Thymus (tissue), 11 donors: Measurements from ENCODE around the gene CHD3. TPM values are rescaled to one million over a fixed set of nuclear protein-coding genes. Genes with fewer than 3 reads are reported as not detected.

Experiments
- DNase-seq, 9 donors: peaks; one replicate each; pipeline ENCODE4 v3.0.0-alpha.2; 2013; ENCODE audit warnings: low spot score in 9 of 9, low read depth in 6 of 9, missing footprints in 1 of 9
- H3K27ac ChIP-seq, 2 donors: one replicate each; pipeline ENCODE4 v1.5.1; 2013; ENCODE audit warnings: control low read depth in 1 of 2, low read depth in 1 of 2, low read length in 1 of 2, mild to moderate bottlenecking in 1 of 2, moderate library complexity in 1 of 2
- H3K27me3 ChIP-seq, 2 donors: one replicate each; pipeline ENCODE4 v1.5.1; 2013; ENCODE audit warnings: low read length in 1 of 2; ENCODE audit not compliant: control insufficient read depth in 2 of 2, insufficient read depth in 1 of 2
- H3K36me3 ChIP-seq, 2 donors: one replicate each; pipeline ENCODE4 v1.5.1; 2013; ENCODE audit warnings: low read length in 1 of 2, mild to moderate bottlenecking in 1 of 2, moderate library complexity in 1 of 2; ENCODE audit not compliant: control insufficient read depth in 2 of 2, insufficient read depth in 2 of 2
- H3K4me1 ChIP-seq, 2 donors: one replicate each; pipeline ENCODE4 v1.5.1; 2013; ENCODE audit warnings: low read length in 2 of 2; ENCODE audit not compliant: control insufficient read depth in 2 of 2, insufficient read depth in 2 of 2
- H3K4me3 ChIP-seq, 2 donors: one replicate each; pipeline ENCODE4 v1.5.1; 2013; ENCODE audit warnings: low read length in 2 of 2, control low read depth in 1 of 2, mild to moderate bottlenecking in 1 of 2
- H3K9me3 ChIP-seq, 2 donors: one replicate each; pipeline ENCODE4 v1.5.1; 2013; ENCODE audit warnings: low read length in 1 of 2, mild to moderate bottlenecking in 1 of 2; ENCODE audit not compliant: control insufficient read depth in 2 of 2, insufficient read depth in 1 of 2
- WGBS: extraction: QIAGEN DNeasy Blood & Tissue Kit; methylation state at CpG from one replicate; pipeline ENCODE4 v1.1.7; 2013; 5-methylcytosine and 5-hydroxymethylcytosine counted together
- polyA plus RNA-seq: library from polyadenylated mRNA; stranded (reverse); fragments of 200-250 nt; gene quantifications from one replicate; pipeline ENCODE4 v1.2.3, GENCODE V29; 2013
- total RNA-seq: library from RNA; stranded (reverse); fragments of 120-200 nt; gene quantifications from one replicate; pipeline ENCODE4 v1.2.4, GENCODE V29; 2013
- donor health status: healthy.

The CHD3 gene
- total and polyA plus RNA-seq, 2 donors = 69.5 to 119 TPM

- Histone ChIP-seq H3K9me3 (peaks cover 0 to 17% of the 10 kb centered on the region in 2 donors), H3K36me3 (peaks cover 67 to 68% of the 10 kb centered on the region in 2 donors), H3K4me1 (peaks cover 27 to 53% of the 10 kb centered on the region in 2 donors), H3K27ac (no peak overlapping the region), H3K27me3 (no peaks in the 10 kb centered on the region), H3K4me3 (no peak overlapping the region)
- 97% methylated on average over 21 of the region's 21 CpGs for WGBS
- DNase-seq = no peak
These were observed 34.9 kb upstream of the CHD3 start for GRCh38 chr17:7853691-7854038.

DNA sequence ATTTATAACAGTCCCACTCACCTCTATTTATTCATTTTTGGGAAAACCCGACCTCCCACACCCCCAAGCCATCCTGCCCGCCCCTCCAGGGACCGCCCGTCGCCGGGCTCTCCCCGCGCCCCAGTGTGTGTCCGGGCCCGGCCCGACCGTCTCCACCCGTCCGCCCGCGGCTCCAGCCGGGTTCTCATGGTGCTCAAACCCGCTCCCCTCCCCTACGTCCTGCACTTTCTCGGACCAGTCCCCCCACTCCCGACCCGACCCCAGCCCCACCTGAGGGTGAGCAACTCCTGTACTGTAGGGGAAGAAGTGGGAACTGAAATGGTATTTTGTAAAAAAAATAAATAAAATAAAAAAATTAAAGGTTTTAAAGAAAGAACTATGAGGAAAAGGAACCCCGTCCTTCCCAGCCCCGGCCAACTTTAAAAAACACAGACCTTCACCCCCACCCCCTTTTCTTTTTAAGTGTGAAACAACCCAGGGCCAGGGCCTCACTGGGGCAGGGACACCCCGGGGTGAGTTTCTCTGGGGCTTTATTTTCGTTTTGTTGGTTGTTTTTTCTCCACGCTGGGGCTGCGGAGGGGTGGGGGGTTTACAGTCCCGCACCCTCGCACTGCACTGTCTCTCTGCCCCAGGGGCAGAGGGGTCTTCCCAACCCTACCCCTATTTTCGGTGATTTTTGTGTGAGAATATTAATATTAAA lies 34.4 kb upstream of the CHD3 start:
- Histone ChIP-seq H3K4me3 (no peak overlapping the region), H3K36me3 (peaks cover 61 to 62% of the 10 kb centered on the region in 2 donors), H3K27me3 (no peaks in the 10 kb centered on the region), H3K27ac (peak overlapping the region in 1 of 2 donors; percentile 33), H3K9me3 (peaks cover 0 to 17% of the 10 kb centered on the region in 2 donors), H3K4me1 (peaks cover 28 to 58% of the 10 kb centered on the region in 2 donors)
- no peak for DNase-seq
- WGBS = 96% methylated on average over 31 of the region's 31 CpGs

DNA sequence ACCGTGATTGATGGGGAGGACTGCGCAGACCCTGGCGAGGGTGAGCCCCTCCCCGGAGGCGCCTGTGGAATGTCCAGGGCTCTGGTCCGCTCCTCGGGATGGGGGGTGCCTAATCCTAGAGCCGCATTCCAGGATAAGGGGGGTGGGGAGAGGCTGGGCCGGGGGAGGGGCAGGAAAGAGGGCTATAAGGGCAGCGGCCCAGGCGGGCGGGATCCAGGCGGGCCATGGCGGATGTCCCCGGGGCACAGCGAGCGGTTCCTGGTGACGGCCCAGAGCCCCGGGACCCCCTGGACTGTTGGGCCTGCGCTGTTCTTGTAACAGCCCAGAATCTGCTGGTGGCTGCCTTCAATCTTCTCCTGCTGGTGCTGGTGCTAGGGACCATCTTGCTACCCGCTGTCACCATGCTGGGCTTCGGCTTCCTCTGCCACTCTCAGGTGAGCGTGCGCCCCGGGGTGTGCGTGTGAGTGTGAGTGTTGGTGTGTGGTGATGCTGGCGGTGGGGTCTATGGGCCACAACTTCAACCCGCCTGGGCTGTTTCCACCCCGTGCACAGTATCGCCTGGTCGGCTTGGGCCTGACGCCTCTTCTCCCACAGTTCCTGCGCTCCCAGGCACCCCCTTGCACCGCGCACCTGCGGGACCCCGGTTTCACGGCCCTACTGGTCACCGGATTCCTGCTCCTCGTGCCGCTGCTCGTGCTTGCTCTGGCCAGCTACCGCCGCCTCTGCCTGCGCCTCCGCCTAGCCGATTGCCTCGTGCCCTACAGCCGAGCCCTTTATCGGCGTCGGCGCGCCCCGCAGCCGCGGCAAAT lies 33.5 kb upstream of the CHD3 start, which contains the start of gene TMEM88:
TSS of gene TMEM88 (plus strand) at position 216 of the 809 bp plus-strand sequence. CDS start at position 225, 9 bp downstream.
- H3K27me3 ChIP-seq = no peaks in the 10 kb centered on the region
- 95% methylated on average over 57 of the region's 57 CpGs for WGBS
- H3K36me3 ChIP-seq = peaks cover 53 to 58% of the 10 kb centered on the region in 2 donors
- no peak for DNase-seq
- peak within 1 kb of the TSS in 1 of 2 donors; percentile 48 for H3K27ac ChIP-seq
- H3K9me3 ChIP-seq = peaks cover 0 to 17% of the 10 kb centered on the region in 2 donors
- H3K4me1 ChIP-seq = peaks cover 28 to 53% of the 10 kb centered on the region in 2 donors
- H3K4me3 ChIP-seq = no peak within 1 kb of the TSS

- H3K4me3 ChIP-seq = no peak overlapping the region
These were observed 33.0 kb upstream of the CHD3 start for GRCh38 chr17:7855660-7856010.

GRCh38 chr17:7856011-7856810 lies 32.4 kb upstream of the CHD3 start:
- no peak for DNase-seq
- Histone ChIP-seq H3K27me3 (no peaks in the 10 kb centered on the region), H3K4me1 (peaks cover 21 to 43% of the 10 kb centered on the region in 2 donors), H3K9me3 (peaks cover 0 to 16% of the 10 kb centered on the region in 2 donors), H3K36me3 (peaks cover 43 to 48% of the 10 kb centered on the region in 2 donors), H3K4me3 (peak overlapping the region; percentile 69 to 96), H3K27ac (peak overlapping the region; percentile 98)
- 20% methylated on average over 29 of the region's 29 CpGs for WGBS

More at GRCh38 chr17:7855660-7856010, 33.0 kb upstream of the CHD3 start:
- peaks cover 0 to 17% of the 10 kb centered on the region in 2 donors for H3K9me3 ChIP-seq
- WGBS = 66% methylated on average over 15 of the region's 15 CpGs
- H3K36me3 ChIP-seq = peaks cover 48 to 52% of the 10 kb centered on the region in 2 donors
- H3K27ac ChIP-seq = peak overlapping the region in 1 of 2 donors; percentile 48
- H3K4me1 ChIP-seq = peaks cover 27 to 48% of the 10 kb centered on the region in 2 donors
- H3K27me3 ChIP-seq = no peaks in the 10 kb centered on the region
- DNase-seq = no peak

GRCh38 chr17:7856811-7857712 lies 31.5 kb upstream of the CHD3 start, which contains the start of gene NAA38:
TSS of gene NAA38 (minus strand) at chr17:7857559. CDS start at chr17:7857463, 96 bp downstream.
- Histone ChIP-seq H3K27ac (peak within 1 kb of the TSS; percentile 98), H3K4me1 (peaks cover 16 to 35% of the 10 kb centered on the region in 2 donors), H3K4me3 (peak within 1 kb of the TSS; percentile 69 to 96), H3K27me3 (no peaks in the 10 kb centered on the region), H3K9me3 (peaks cover 0 to 8% of the 10 kb centered on the region in 2 donors), H3K36me3 (peaks cover 36 to 46% of the 10 kb centered on the region in 2 donors)
- peak; percentile 98 to 100 (median 99) for DNase-seq
- under 1% methylated on average over 64 of the region's 64 CpGs for WGBS

- Histone ChIP-seq H3K4me1 (peaks cover 16 to 29% of the 10 kb centered on the region in 2 donors), H3K4me3 (peak within 1 kb of the TSS; percentile 69 to 96)
These were observed 30.7 kb upstream of the CHD3 start, which contains the start of gene CYB5D1 for GRCh38 chr17:7857713-7858521. TSS of gene CYB5D1 (plus strand) at chr17:7858003. CDS start at chr17:7858135, 132 bp downstream.

More at GRCh38 chr17:7857713-7858521, 30.7 kb upstream of the CHD3 start, which contains the start of gene CYB5D1:
- Histone ChIP-seq H3K36me3 (peaks cover 27 to 40% of the 10 kb centered on the region in 2 donors), H3K27me3 (no peaks in the 10 kb centered on the region), H3K9me3 (peaks cover 0 to 8% of the 10 kb centered on the region in 2 donors), H3K27ac (peak within 1 kb of the TSS; percentile 98)
- DNase-seq = peak in 7 of 9 donors; percentile 89 to 98 (median 93)
- 5% methylated on average over 48 of the region's 48 CpGs for whole genome bisulfite sequencing
